K562 (cell line): ENCODE data around the gene MMP15.

Source experiments
- FOS ChIP-seq: IDR thresholded peaks from 3 replicates; pipeline ENCODE4 v1.6.1; 2011; ENCODE audit not compliant: insufficient read length; ENCODE audit errors: extremely low read depth
- HBP1 ChIP-seq: fragments of 450-650 bp; formaldehyde crosslinking; IDR thresholded peaks from 2 replicates; pipeline ENCODE4 v1.4.0; 2022; ENCODE audit warnings: missing genetic modification characterization
- RBFOX2 ChIP-seq: fragments of 200-400 bp; formaldehyde crosslinking; IDR thresholded peaks from 2 replicates; pipeline ENCODE4 v1.6.1; 2017; ENCODE audit warnings: low read depth, mild to moderate bottlenecking, low read length, moderate library complexity
- RNF2 ChIP-seq: sonication (generic); IDR thresholded peaks from 2 replicates; pipeline ENCODE4 v1.6.1; 2016

- TF ChIP-seq RBFOX2 (no peak), HBP1 (peak; percentile 36; the same call in 1 of the 2 replicates), RNF2 (no peak), FOS (no peak)
Observed at GRCh38 chr16:58020628-58021521, 4.7 kb upstream of the MMP15 start.
